GM19372 (cell line): Measurements from ENCODE around the gene MYO1B.

ENCODE experiments used
- ATAC-seq: cut with Tn5 transposase; IDR thresholded peaks from one replicate; pipeline ENCODE4 v1.9.1; 2021; ENCODE audit warnings: mild to moderate bottlenecking, low read depth, moderate library complexity; ENCODE audit not compliant: unreplicated experiment

The MYO1B gene

DNA sequence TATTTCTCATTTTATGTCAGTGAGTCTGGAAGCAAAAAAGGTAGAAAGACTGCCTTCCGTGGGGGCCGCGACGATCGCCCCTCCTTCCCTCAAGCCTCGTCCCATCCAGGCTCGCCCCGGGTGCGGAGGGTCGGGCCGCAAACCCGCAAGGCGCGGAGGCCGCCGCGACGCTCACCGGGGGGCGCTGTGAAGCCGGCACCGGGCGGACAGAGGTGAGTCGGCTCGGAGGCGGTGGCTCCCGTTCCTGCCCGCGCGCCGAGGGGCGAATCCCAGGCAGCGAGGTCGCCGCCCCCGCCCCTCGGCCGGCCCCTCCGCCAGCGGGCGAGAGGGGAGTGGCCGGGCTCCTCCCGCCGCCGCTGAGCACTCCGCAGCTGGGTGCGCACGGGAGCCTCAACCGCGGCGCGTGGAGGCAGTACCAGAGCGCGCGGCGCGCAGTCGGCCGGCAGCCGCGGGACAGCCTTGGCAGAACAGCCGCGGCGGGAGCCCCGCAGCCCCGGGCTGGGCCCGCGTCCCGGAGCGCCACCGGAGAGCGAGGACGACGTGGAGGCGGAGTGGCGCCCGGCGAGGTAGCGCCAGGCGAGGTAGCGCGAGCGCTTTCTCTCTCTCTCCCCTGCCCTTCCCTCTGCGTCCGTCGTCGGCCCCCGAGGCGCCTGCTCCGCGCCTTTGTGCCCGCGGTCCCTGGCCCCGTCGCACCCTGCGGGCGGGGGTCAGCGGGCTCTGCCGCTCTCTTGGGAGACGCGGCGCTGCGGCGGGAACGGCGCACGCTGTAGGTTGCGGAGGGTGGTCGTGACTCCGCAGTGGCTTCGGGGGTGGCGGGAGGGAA is at the start of gene MYO1B:
Gene MYO1B, plus strand, starts transcription at position 359 of the 823 bp plus-strand sequence. CDS start 31,492 bp downstream, outside the sequence.
- ATAC-seq: peak; percentile 58

DNA sequence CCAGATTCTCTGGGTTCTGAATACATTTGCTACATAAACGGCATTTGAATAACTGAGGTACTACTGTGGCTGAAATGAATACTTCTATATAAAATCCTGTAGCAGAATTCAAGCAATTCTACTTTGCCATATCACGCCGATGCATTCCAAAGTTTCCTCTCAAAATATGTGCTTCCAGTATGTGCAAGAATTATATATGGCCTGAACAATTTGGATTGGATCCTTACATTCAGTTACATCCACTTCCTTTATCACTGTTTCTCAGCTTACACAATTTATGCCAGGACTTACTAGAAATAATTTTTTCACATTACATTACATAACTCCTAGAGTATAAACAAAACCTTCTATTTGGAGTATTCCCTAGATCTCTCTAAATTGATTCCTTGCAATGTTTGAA is 48.1 kb upstream of the MYO1B start:
- no peak for ATAC-seq

DNA sequence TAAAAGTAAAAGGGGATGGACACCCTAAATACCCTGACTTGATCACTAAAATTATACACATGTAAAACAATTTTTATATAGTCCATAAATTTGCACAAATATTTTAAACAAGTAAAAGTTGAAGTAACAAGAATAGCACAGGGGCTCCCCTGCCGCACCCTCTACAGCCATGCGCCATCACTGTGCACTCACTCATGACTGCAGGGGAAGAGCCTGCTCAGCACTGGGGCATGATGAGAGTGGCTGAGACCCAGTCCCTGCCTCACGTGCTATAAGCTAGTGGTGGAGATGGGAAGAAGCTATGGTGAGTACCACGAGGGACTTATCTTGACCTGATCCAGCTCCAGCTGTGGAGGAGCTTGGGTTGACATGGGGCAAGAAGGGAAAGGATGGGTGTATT is 46.9 kb upstream of the MYO1B start:
- no peak for ATAC-seq

DNA sequence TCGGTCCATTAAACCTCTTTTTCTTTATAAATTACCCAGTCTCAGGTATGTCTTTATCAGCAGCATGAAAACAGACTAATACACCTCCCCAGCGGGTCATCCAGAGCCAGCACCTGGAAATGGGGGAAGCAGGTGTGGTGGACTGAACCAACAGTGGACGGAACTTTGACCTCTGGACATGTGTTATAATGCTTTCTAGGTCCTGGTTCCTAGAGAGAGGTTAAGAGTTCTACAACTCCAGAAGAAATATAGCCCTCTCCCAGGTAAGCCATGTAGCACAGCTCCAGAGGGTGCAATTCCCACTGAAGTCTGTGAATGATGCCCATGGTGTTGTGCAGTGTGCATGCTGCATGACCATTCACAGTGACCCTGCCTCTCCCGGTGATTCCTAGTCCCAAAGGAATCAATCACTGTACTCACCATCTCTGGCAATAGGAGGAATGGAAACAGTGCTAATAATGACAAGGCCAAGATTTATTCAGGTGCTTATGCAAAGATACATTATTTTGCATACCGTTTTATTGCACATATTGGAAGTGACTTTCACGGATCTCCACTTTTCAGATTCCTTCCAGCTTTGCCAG is 45.2 kb upstream of the MYO1B start:
- no peak for ATAC-seq

DNA sequence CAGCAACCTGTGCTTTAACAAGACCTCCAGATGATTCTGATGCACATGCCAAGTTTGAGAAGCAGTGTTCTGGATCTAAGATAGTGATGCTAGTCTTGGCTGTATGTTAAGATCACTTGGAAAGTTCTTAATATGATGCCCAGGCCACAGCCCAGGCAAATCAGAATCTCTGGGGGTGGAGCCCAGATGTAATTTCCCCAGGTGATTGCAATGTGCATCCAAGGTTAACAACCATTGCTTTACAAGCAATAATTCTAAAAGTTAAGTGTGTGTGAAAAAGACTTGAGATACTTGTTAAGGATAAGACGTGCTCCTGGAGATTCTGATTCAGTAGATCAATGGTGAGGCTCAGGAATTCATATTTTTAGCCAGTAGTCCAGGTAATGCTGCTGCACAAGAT is 44.3 kb upstream of the MYO1B start:
- ATAC-seq: no peak

DNA sequence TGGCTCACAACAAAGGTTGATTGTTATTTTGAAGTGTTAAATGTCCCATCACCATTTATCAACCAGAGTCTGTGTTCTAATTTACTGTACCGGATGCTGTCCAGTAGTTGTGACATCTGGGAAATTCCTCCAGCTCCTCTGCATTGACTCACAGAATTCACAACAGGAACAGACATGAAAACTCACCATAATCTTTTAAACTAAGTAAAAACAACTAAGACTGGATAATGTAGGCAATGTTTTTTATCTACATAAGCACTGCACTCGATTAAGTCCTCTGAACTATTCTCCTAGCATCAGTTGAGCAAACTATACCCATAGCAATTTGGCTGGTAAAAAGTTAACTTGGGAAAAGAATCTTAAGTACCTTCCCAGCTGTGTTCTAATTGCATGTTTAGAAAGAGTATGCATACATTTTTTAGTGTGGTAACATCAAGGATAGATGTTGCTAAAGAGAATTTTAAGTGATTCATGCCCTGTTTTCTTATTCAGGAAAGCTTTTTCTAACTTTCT is 42.9 kb upstream of the MYO1B start:
- ATAC-seq: no peak

DNA sequence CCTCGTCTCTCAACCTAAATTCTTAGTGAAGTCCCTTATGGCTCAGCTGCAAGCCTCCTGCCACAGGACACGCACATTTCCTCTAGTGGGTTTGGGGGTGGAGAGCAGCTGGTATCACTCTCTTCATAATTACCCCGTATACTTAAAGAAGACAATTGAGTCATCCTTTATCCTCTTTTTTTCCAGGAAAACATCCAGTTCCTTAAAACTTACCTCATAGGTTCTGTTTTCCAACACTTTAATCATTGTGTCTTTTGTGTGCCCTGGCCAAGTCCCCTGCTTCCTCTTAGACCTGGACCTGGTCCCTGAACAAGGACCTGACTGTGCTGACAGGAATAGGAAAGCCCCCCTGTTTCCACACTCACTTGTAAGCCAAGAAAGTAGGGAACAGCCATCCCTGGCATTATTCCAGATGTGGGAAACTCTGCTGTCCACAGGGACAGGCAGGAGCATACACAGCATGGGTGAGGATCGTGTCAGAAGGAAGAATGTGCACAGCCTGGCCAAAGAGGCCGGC is 42.3 kb upstream of the MYO1B start:
- ATAC-seq: no peak

DNA sequence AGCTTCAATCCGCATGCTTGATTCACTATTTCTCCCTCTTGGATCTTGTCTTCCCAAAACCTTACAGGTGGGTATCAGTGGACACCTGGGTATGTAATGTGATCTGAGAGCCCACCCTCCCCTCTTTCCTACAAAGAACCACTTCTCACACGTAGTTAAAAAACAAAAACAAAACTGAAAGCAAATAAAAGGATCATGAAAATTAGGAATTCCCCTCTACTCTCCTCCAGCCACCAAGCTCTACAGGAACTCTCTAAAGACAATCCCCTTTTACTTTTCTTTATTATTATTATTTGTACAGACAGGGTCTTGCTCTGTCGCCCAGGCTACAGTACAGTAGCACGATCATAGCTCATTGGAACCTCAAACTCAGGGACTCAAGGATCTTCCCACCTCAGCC is 40.8 kb upstream of the MYO1B start:
- peak; percentile 66 for ATAC-seq

DNA sequence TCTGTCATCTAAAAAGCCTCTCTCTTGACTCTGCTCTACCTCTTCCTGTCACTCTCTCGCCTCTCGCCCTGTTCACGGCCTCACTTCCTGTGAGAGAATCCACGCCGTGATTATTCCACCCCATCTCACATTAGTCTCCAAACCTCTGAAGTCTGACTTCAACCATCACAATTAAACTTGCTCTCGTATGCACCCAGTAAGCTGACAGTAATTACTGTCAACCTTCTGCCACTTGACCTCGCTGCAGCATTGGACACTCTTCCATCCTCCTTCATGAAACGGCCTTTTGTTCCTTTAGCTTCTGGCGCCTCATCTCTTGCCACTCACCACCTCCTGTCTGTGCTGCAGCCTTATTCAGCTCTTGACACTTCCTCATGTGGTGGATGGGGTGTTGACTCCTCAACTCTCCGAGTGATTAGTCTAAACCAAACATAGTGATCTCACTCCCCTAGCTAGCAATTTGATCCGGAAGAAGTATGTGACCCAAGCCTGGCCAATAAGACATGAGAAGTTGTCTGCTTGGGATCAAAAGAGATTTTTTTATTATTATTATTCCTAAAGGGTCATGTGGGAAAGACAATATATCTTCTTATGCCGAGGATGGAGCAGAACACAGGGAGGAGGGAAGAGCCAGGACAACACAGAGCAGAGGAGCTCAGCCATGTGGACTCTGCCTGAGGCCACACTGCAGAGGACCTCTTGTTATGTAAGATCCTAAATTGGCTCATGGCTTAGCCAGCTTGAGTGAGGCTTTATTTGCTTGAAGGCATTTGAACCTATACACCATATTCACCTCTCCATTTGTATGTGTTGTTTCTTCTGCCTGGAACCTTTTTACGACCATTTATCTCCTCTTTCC is 38.4 kb upstream of the MYO1B start:
- ATAC-seq: no peak

DNA sequence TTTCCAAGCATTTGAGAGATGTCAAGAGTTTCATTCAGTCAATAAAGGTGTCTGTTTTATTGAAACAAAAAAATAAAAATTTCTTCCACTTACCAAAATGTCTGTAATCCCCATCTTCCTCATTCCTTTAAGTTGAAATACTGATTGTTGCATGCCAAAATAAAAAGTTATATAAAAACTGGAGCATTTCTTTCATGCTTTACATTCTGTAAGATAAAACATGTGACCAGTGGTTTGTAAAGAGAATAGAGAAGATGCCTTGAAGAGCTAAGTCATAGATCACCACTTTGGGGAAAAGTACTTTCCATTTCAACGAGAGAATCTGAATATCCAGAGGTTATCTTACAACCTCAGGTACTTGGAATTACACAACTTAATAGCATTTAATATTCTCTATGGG is 35.9 kb upstream of the MYO1B start:
- ATAC-seq: no peak

DNA sequence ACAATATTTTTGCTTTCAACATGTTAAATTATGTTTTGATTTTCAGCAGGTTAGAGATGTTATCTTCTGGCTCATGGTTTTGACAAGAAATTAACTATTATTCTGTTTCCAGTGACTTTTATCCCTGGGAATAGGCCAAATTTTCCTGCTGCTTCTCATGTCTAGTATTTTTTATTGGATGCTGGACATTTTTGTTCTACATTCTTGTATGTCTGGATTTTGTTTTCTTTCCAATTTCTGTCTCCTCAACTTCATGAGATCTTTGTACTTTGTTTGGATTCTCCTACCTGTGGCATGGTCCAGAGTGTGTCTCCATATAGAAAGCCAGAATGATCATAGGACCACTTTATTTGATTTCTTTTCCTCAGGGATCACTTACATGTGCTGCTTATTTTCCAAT is 33.1 kb upstream of the MYO1B start:
- ATAC-seq: no peak

DNA sequence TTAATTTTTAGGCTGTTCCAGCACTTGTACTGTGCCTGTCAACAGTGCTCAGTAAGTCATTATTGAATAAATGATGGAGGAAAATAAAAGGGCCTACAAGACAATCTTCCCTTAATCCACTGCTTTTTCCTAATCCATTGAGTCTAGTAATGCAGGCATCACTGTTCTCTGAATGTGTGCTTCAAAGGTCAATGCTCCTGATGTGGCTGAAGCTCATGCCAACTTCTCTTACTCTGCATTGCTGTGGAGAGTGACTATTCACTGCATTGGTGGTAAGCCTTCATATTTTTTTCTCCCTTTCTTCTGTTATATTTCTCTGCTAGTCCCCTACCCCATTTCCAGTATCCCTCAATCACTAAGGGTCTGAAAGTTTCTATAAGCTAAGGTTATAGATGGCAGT is 31.9 kb upstream of the MYO1B start:
- ATAC-seq: no peak

DNA sequence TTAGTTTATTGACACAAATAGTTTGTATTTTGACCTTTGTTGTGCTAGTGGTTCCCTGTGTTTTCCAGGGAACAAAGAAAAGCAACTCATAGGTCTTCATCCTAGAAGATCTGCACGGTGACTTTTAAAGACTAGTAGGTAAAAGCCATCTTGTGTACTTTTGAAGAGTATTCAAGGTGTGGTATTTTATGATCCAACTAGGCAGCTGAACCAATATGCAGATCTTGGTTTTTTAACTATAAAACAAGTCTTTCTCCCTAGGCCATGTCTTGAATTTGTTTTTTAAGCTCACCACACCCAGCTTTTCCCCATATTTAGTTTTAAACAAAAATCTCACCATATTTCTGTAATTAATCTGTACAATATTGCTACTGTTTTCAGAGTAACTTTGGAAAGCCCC is 30.0 kb upstream of the MYO1B start:
- no peak for ATAC-seq

DNA sequence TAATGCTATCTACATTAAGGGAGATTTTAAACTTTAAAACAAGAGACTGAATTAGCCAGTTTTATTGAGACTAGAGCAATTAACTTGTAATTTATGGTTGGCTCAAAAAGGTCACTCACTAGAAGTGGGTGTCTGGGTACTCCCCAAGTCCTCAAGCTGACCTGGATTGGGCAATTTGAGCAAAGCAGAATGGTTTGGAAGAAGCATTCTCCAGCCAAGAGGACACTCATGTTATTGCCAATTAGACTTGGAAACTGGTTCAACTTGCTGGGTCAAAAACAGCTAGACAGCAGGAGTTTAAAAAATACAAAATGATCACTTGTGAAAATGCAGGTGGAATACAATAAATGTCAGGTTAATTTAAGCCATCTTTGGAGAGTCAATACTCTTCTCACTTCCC is 29.5 kb upstream of the MYO1B start:
- no peak for ATAC-seq

DNA sequence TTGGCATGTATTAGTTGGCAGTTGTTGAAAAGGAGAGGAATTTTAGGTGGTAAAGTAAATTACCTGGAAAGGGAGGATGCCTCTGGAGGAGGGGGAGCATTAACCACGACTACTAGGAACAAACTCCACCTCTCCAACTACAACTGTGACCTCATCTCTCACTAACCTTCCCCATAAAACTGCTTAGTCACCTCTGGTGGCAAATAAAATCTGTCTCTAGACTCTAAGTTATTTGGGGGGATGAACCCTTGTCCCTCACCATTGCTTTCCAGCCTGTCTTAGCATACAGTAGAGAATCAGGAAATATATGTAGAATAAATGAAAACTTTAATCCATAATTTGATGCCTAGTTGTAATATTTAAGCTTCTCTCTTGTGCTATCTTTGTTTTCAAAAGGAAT is 27.6 kb upstream of the MYO1B start:
- no peak for ATAC-seq

DNA sequence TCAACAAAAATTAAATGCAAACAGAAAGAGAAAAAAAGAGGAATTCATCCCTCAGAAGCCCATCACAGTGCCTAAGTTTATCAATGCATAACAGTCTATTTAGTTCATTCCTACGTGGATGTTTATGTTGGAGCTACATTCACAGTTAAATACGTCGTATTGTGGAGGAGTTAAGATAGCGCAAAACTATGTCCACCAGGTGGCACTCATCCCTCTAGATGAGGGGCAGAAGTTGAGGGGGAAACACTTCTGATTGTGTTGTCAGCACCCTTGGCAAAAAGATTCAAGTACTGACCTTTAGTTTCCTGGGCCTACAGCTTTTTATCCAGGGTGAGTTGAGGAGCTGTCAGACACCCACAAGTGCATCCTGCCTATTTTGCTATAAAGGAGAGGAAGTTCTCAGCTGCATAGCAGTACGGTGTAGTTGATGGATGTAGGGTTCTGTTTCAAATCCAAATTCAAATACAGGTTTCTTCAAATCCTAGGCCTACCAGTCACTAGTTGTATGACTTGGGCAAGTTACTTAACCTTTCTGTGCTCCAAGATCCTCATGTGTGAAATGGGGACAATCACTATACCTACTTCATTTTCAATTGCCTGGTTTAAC is 26.8 kb upstream of the MYO1B start:
- ATAC-seq: peak; percentile 45

DNA sequence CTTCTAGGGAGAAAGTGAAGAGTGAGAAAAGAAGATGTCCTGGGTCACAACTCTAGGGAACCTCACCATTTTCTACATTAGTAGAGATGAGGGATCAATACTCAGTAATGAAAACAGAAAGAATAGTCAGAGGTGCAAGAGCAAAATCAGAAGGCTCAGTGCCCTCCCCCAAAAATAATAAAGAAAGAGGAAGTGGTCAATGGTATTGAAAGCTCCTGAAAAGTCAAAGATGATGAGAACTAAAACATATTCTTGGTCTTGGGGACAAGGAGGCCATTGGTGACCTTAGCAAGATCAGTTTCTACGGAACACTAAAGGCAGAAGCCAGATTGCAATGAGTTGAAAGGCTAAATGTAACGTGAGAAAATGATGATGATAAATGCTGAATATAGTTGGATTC is 24.5 kb upstream of the MYO1B start:
- ATAC-seq: peak; percentile 45

DNA sequence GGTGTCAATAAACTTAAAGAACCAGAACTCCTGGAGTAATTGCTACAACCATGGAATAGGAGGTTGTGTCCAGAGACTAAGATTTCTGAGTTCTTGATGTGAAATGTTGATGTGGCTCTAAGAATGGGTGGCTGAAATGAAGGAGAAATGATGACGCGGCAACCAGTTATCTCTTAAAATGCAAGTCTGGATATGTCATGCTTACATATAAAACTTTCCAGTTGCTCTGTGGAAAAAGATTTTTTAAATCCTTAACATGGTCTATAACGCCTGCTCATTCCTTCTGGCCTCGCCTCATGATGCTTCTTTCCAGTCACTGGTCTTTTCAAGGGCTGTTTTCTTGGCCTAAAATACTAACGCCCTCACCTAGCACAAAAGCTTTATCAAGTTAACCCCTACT is 23.5 kb upstream of the MYO1B start:
- no peak for ATAC-seq

DNA sequence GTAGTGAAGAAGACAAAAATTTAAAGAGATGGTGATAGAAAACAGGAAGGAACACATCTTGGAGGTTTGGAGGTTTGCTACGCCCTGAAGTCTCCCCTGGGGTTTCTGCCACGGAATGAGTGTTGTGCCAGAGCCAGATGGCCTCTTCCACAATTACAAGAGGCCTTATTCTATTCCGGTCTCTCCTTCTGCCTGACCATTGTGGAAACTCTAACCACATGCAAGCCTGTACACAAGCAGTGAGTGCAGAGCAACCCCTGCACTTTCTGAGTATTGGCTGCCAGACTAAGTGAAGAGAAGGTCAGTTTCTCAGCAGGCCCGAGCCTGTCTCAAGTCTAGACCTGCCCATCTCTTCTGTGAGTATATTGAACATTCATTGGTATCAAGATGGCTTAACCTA is 22.7 kb upstream of the MYO1B start:
- peak; percentile 50 for ATAC-seq

DNA sequence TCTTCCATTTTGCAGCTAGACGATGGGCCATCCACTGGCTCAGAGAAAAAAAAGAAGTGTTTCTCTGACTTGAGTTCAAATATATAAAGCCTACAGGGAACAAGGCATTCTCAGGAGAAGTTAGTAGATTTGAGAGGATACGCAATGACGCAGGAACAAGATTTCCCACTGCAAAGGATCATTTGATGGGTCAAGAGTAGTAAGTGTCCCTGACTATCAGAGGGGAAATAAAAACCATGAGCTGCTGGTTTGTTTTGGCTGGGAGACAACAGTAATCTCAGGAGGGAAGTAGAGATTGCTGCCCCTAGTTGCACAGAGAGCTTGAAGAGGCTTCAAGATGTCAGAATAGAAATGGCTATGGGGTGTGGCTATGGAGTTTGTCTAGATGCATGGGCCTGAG is 22.3 kb upstream of the MYO1B start:
- no peak for ATAC-seq

DNA sequence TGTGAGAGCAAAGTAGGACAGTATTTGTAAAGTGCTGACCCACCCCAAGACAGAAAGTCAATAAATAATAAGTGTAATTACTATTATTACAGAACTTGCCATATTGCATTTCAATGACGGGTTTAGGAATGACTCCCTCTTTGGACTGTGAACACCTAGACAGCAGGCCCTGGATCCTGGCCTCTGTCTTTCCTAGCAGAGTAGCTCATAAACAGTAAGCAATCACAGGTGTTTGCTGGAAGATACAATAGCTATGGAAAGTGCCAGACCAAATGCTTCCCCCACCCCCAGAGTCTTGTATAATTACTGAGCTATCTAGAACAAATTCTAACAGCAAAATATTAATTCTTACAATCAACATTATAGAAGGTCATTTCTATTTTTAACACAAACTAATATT is 20.1 kb upstream of the MYO1B start:
- ATAC-seq: no peak
